GM23248 (cell line): ENCODE measurements around the gene KCTD13. TPM values are rescaled to one million over a fixed set of nuclear protein-coding genes. Genes with fewer than 3 reads are reported as not detected.
"Not testable (repeated sequence)": the region's sequence is repeated elsewhere in the genome, so short reads cannot be mapped to it uniquely, and the experiment has no call there.

ENCODE experiments used
- DNase-seq: peaks from one replicate; pipeline ENCODE4 v3.0.0-alpha.2; 2015
- H2AFZ ChIP-seq: fragments of 200-600 bp; sonication (generic); 2 replicates; pipeline ENCODE4 v1.6.1; 2016; ENCODE audit warnings: antibody characterized with exemption
- H3F3A ChIP-seq: fragments of 200-600 bp; sonication (generic); 2 replicates; pipeline ENCODE4 v1.6.1; 2016; ENCODE audit warnings: mild to moderate bottlenecking, antibody characterized with exemption, mixed run types; ENCODE audit not compliant: insufficient read depth
- H3K27ac ChIP-seq: fragments of 200-600 bp; sonication (generic); 2 replicates; pipeline ENCODE4 v1.5.1; 2016; ENCODE audit warnings: mild to moderate bottlenecking
- H3K27me3 ChIP-seq: fragments of 200-600 bp; sonication (generic); replicated peaks from 2 replicates; pipeline ENCODE4 v1.6.1; 2016; ENCODE audit warnings: mild to moderate bottlenecking; ENCODE audit not compliant: insufficient read depth
- H3K36me3 ChIP-seq: fragments of 200-600 bp; sonication (generic); 2 replicates; pipeline ENCODE4 v1.6.1; 2016; ENCODE audit warnings: low read depth, mild to moderate bottlenecking
- H3K4me1 ChIP-seq: fragments of 200-600 bp; sonication (generic); 2 replicates; pipeline ENCODE4 v1.6.1; 2016; ENCODE audit warnings: mild to moderate bottlenecking; ENCODE audit not compliant: insufficient read depth
- H3K4me2 ChIP-seq: fragments of 200-600 bp; sonication (generic); one replicate; pipeline ENCODE4 v1.6.1; 2016; ENCODE audit warnings: mild to moderate bottlenecking; ENCODE audit not compliant: unreplicated experiment
- H3K4me3 ChIP-seq: fragments of 200-600 bp; sonication (generic); 2 replicates; pipeline ENCODE4 v1.5.1; 2016; ENCODE audit warnings: mild to moderate bottlenecking
- H3K79me2 ChIP-seq: fragments of 200-600 bp; sonication (generic); 2 replicates; pipeline ENCODE4 v1.6.1; 2016; ENCODE audit warnings: mild to moderate bottlenecking; ENCODE audit not compliant: insufficient read depth
- H3K9ac ChIP-seq: fragments of 200-600 bp; sonication (generic); 2 replicates; pipeline ENCODE4 v1.6.1; 2016; ENCODE audit warnings: mild to moderate bottlenecking
- H3K9me2 ChIP-seq: fragments of 200-600 bp; sonication (generic); 2 replicates; pipeline ENCODE4 v1.6.1; 2016; ENCODE audit warnings: mixed run types, mild to moderate bottlenecking, moderate library complexity; ENCODE audit not compliant: insufficient read depth
- H3K9me3 ChIP-seq: fragments of 200-600 bp; sonication (generic); one replicate; pipeline ENCODE4 v1.6.1; 2017; ENCODE audit warnings: low read depth
- H4K20me1 ChIP-seq: fragments of 200-600 bp; sonication (generic); 2 replicates; pipeline ENCODE4 v1.6.0; 2016; ENCODE audit not compliant: insufficient read depth
- EZH2 ChIP-seq: fragments of 200-600 bp; sonication (generic); IDR thresholded peaks from 2 replicates; pipeline ENCODE4 v1.6.1; 2018; ENCODE audit warnings: antibody characterized with exemption, mild to moderate bottlenecking; ENCODE audit not compliant: insufficient read depth, poor library complexity, severe bottlenecking
- EZH2phosphoT487 ChIP-seq: fragments of 200-600 bp; sonication (generic); IDR thresholded peaks from 2 replicates; pipeline ENCODE4 v1.6.1; 2018; ENCODE audit warnings: antibody characterized with exemption, moderate library complexity, mild to moderate bottlenecking, low read depth; ENCODE audit not compliant: insufficient read depth
- WGBS, 2 experiments: methylation state at CpG; one replicate each; pipeline ENCODE4 v1.1.6; 2015 to 2017; ENCODE audit warnings: low lambda C conversion rate in 2 of 2, low coverage in 1 of 2; ENCODE audit errors: missing lambda C conversion rate in 2 of 2; 5-methylcytosine and 5-hydroxymethylcytosine counted together
- in situ Hi-C: fragments of 300-500 bp; cut with MboI; formaldehyde crosslinking; loops from 2 replicates; pipeline ENCODE4 v1.15.0; 2020
- polyA plus RNA-seq: library from polyadenylated mRNA; unstranded; fragments of >200 nt; fragmentation: Nextera tagmentation; extraction: Ambion mirVana; gene quantifications from 2 replicates; pipeline ENCODE4 v1.2.1, GENCODE V29; 2016
- total RNA-seq: library from RNA; depleted of rRNA; stranded (reverse); fragments of >200 nt; shearing (Covaris generic); gene quantifications from 2 replicates; pipeline ENCODE4 v1.2.3, GENCODE V29; 2014

KCTD13 gene
- total and polyA plus RNA-seq, 2 experiments from 2014 or later, result 12.6 to 14.7 TPM

DNA sequence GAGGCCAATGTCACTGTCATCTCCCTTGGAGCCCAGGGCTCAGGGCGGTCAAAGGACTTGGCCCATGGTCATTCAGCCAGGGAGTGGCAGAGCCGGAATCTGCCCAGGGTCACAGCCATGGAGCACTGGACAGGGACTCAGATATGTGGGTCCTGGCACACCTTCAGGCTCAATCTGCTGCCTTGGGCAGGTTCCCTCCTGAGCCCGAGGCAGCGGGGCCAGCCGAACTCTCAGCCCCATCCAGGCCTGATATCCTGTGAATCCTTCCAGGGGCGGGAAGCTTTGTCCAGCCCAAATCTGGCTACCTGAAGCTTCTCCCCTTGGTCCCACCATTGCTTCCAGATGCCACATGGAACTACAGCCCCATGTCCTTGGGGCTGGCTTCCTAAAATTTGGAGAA is 50.8 kb downstream of the KCTD13 start:
- in situ Hi-C loops, result no loop called here
- H3F3A ChIP-seq, result no peaks in the 10 kb centered on the region
- no peaks in the 10 kb centered on the region for H3K79me2 ChIP-seq
- no peak overlapping the region for H3K9ac ChIP-seq
- no peak for TF ChIP-seq EZH2phosphoT487
- no peak for TF ChIP-seq EZH2
- no peaks in the 10 kb centered on the region for H3K36me3 ChIP-seq
- no peak for DNase-seq
- no peaks in the 10 kb centered on the region for H4K20me1 ChIP-seq
- no peak overlapping the region for H3K4me3 ChIP-seq
- H3K9me3 ChIP-seq, result no peaks in the 10 kb centered on the region
- H3K4me2 ChIP-seq, result no peak overlapping the region
- 0 out of 2 replicates have a peak, but pooled peaks cover 6% of the 10 kb centered on the region for H3K27me3 ChIP-seq
- H3K27ac ChIP-seq, result no peak overlapping the region
- no peak overlapping the region for H2AFZ ChIP-seq
- WGBS, 2 experiments, result 82 to 86% methylated on average over 6 of the region's 6 CpGs
- H3K9me2 ChIP-seq, result no peaks in the 10 kb centered on the region
- H3K4me1 ChIP-seq, result no peaks in the 10 kb centered on the region

DNA sequence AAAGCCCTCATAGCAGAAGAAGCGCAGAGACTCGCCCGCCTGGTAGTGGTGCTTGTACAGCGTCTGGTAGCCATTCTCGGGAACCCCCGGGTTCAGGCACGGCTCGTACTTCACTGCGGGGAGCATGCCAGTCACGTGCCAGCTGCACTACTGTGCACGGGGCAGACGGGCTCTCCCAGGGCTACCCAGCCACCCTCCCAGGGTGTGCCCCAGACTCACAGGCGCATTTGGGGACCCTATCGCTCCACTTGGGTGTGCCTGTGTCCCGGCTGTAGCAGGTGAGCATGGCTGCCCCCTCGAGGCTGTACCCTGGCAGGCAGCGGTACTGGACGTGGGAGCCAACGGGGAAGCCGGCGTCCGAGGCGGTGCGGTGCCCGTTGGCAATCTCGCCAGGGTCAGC is 52.7 kb downstream of the KCTD13 start:
- no peaks in the 10 kb centered on the region for H3K9me2 ChIP-seq
- no peak overlapping the region for H3K27ac ChIP-seq
- H3K27me3 ChIP-seq, result 0 out of 2 replicates have a peak, but pooled peaks cover 6% of the 10 kb centered on the region
- no peak overlapping the region for H2AFZ ChIP-seq
- H3K4me2 ChIP-seq, result no peak overlapping the region
- no peaks in the 10 kb centered on the region for H3F3A ChIP-seq
- no peaks in the 10 kb centered on the region for H3K79me2 ChIP-seq
- TF ChIP-seq EZH2 (no peak), EZH2phosphoT487 (no peak)
- no peak overlapping the region for H3K9ac ChIP-seq
- H4K20me1 ChIP-seq, result no peaks in the 10 kb centered on the region
- H3K4me3 ChIP-seq, result no peak overlapping the region
- in situ Hi-C loops, result no loop called here
- H3K9me3 ChIP-seq, result no peaks in the 10 kb centered on the region
- no peaks in the 10 kb centered on the region for H3K4me1 ChIP-seq
- H3K36me3 ChIP-seq, result no peaks in the 10 kb centered on the region
- 83 to 86% methylated on average over 25 to 26 of the region's 26 CpGs for WGBS, 2 experiments
- no peak for DNase-seq

DNA sequence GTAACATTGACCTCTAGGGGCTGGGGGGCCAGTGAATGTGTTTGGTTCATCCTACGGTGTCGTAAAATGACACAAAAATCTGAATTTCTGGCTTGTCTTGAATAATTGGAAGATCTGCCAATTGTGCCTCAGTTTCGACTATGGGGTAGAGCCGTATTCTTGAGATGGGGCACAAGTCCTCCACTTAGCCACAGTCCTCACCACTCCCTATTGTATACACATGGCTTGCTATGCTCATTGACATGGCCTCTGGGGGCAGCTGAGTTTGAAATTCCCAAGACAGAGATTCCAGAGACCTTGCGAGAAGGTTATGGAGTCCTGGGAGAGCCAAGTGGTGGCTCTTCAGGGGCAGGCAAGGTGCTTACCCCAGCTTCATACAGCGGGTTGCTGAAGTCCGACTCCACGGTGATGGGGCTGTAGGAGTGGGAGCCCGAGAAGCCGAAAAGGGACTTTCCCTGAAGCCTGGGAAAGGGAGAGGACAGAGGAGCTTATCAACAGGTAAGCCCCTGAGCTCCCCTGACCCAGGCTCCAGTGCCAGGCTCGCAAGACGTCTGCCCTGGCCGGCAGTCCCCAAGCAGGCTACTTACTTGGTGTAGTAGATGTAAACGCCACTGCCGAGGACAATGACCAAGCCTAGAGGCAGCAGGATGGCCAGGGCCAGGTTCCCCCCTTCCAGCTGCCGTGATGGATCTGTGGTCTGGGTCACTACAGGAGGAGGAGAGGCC is 54.0 kb downstream of the KCTD13 start:
- H3K4me3 ChIP-seq, result no peak overlapping the region
- no peaks in the 10 kb centered on the region for H3K36me3 ChIP-seq
- H3K9ac ChIP-seq, result no peak overlapping the region
- no peaks in the 10 kb centered on the region for H3K9me2 ChIP-seq
- no peaks in the 10 kb centered on the region for H3F3A ChIP-seq
- no peak for TF ChIP-seq EZH2
- no peak for TF ChIP-seq EZH2phosphoT487
- WGBS, 2 experiments, result 88 to 89% methylated on average over 16 of the region's 16 CpGs
- no peaks in the 10 kb centered on the region for H3K9me3 ChIP-seq
- H3K27ac ChIP-seq, result no peak overlapping the region
- no peak overlapping the region for H2AFZ ChIP-seq
- 0 out of 2 replicates have a peak, but pooled peaks cover 4% of the 10 kb centered on the region for H3K27me3 ChIP-seq
- no peaks in the 10 kb centered on the region for H3K79me2 ChIP-seq
- in situ Hi-C loops, result no loop called here
- H4K20me1 ChIP-seq, result no peaks in the 10 kb centered on the region
- H3K4me1 ChIP-seq, result no peaks in the 10 kb centered on the region
- no peak for DNase-seq
- no peak overlapping the region for H3K4me2 ChIP-seq

DNA sequence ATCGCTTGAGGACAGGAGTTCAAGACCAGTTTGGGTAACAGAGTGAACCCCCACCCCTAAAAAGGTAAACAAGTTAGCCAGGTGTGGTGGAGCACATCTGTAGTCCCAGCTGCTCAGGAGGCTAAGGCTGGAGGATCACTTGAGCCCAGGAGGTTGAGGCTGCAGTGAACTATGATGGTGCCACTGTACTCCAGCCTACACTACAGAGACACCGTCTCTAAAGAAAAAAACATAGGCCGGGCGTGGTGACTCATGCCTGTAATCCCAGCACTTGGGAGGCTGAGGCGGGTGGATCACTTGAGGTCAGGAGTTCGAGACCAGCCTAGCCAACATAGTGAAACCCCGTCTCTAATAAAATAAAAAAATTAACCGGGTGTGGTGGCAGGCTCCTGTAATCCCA is 57.0 kb downstream of the KCTD13 start:
- H3K4me1 ChIP-seq, in situ Hi-C loops, H3K4me2 ChIP-seq, H3K9ac ChIP-seq, H3K79me2 ChIP-seq, H3K4me3 ChIP-seq, H3F3A ChIP-seq, H4K20me1 ChIP-seq, H3K27me3 ChIP-seq, H3K9me3 ChIP-seq, H2AFZ ChIP-seq, H3K36me3 ChIP-seq, DNase-seq, H3K9me2 ChIP-seq, H3K27ac ChIP-seq: not testable (repeated sequence)
- WGBS, 2 experiments, result 79 to 81% methylated on average over 8 of the region's 8 CpGs
